Muscle of back (tissue), 11 donors: ENCODE measurements around the gene CD164. TPM values are rescaled to one million over a fixed set of nuclear protein-coding genes. Genes with fewer than 3 reads are reported as not detected.

Source experiments
- DNase-seq, 3 donors: peaks; one replicate each; pipeline versions ENCODE4 v3.0.0 to v3.0.0-alpha.2; 2013
- polyA plus RNA-seq, 10 donors: library from polyadenylated mRNA; unstranded; fragments of 120-200 nt; gene quantifications; one replicate each; pipeline ENCODE4 v1.2.1, GENCODE V29; 2013; ENCODE audit not compliant: insufficient read length in 10 of 10

CD164 gene
- polyA plus RNA-seq, 10 donors, result 227 to 315 (median 263) TPM

- DNase-seq, result no peak
Observed at GRCh38 chr6:109316909-109317308, 65.4 kb downstream of the CD164 start.

Other genes starting within 250 kb of the CD164 start
- gene PPIL6, start 58.2 kb upstream of the CD164 start, polyA plus RNA-seq, result 1 to 10 TPM; 4.5 to 8.4 (median 6.6) TPM
- gene SMPD2, start 58.3 kb upstream of the CD164 start, polyA plus RNA-seq, result 1 to 10 TPM; 4.0 to 6.1 (median 5.0) TPM
- 10 to 100 TPM; 42.4 to 89.8 (median 59.2) TPM for gene MICAL1, start 73.3 kb upstream of the CD164 start, polyA plus RNA-seq
- gene ZBTB24, start 100.8 kb upstream of the CD164 start, polyA plus RNA-seq, result 1 to 10 TPM; 4.0 to 7.4 (median 5.7) TPM